ENCODE measurements around the gene C2orf92.

C2orf92 gene

GRCh38 chr2:97751752-97752151 lies 82.2 kb downstream of the C2orf92 start:
- H3K9ac ChIP-seq (ENCODE audit: insufficient read length, low read depth), result no peak overlapping the region
- no peak overlapping the region for H3K4me3 ChIP-seq (ENCODE audit: insufficient read length, low read depth)
- no peaks in the 10 kb centered on the region for H3K9me3 ChIP-seq (ENCODE audit: insufficient read depth, low read length)
- TF ChIP-seq SUZ12 (IDR thresholded peaks at IDR 0.05; ENCODE audit: extremely low read depth, insufficient read depth, insufficient read length), result no peak
- no peak for TF ChIP-seq ZNF274 (IDR thresholded peaks at IDR 0.05; ENCODE audit: low read depth, low read length)
- TF ChIP-seq YY1 (IDR thresholded peaks at IDR 0.05; ENCODE audit: insufficient read depth, insufficient read length), result no peak
- H3K27me3 ChIP-seq (ENCODE audit: insufficient read depth, insufficient read length), result no peaks in the 10 kb centered on the region
- peaks cover 10% of the 10 kb centered on the region for H3K4me1 ChIP-seq (ENCODE audit: insufficient read depth, insufficient read length)
- peaks cover 20% of the 10 kb centered on the region for H3K36me3 ChIP-seq (ENCODE audit: insufficient read depth, insufficient read length, low read length)
- no peak for DNase-seq (ENCODE audit: low read depth, low spot score)

All from NT2/D1 (cell line).